Activated CD8-positive, alpha-beta memory T cell treated with anti-CD3 and anti-CD28 coated beads for 24 hours (primary cell): ENCODE results near the gene B3GAT1.

ENCODE experiments used
- DNase-seq: peaks from one replicate; pipeline ENCODE4 v3.0.0-alpha.2; 2020

B3GAT1 gene

DNA sequence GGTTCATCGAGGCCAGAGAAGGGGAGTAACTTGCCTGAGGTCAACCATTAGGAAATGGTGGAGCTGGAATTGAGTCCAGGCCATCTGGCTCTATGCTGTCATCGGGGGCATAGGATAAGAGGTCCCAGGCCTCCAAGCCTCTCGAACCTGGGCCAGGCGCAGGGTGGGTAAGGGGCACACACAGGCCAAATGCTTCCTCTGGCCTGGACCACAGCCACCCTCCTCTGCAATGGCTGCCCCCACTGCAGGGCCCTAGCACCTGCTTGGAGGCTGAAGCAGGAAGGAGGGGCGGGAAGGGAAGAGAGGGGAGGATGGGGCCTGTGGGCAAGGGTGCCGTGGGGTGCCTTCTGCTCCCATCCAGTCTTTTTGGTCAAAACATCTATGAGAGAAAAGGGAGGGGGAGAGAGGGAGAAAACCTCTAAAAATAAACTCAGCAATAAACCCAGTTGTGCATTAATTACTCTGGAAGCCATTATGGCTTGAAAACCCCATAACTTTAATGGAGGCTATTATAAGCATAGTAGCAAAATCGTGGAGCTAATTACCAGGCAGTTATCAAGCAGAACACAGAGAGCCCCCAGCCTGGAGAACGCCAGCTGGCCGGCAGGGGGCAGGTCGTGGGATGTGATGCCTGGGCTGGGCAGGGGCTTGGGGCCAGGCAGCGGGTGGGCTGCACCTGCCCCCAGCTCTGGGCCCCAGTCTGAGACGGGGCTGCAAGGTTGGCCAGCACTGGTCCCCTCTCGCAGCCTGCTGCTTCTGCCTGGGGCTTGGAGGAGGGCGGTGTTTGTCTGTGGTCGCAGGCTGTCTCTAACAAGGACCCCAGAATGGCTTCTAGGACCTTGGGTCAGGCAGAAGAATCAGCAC lies 21.1 kb downstream of the B3GAT1 start:
- no peak for DNase-seq

DNA sequence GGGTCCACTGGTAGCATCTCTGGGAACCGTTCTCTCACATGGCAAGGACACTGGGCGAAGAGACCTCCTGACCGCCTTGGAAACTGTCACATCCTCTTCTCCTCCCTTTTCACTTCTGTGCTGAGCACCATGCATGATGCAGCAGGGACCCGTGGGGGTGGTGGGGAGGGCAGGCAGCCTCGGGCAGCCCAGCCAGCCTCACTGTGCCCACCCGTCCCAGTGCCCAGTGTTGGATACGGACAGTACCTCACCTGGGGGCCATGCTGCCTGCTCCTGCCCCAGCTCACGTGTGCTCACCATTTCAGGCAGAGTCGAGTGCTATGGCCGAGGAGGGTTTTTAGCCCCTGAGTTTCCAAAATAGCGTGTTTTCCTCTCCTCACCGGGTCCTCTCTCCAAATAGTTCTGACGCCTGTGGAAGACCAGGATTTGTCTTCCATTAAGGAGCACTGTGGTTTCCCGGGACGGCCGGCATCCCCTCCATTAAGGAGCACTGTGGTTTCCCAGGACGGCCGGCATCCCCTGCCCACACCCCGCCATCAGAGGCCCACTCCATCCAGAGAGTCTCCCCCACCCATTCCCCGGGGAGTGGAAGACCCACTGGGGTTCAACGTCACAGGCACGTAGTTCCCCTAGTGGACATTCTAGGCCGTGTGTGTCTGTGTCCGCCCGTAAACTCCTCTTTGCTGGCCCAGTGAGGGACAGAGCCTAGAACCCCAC lies 22.4 kb downstream of the B3GAT1 start:
- DNase-seq = no peak

DNA sequence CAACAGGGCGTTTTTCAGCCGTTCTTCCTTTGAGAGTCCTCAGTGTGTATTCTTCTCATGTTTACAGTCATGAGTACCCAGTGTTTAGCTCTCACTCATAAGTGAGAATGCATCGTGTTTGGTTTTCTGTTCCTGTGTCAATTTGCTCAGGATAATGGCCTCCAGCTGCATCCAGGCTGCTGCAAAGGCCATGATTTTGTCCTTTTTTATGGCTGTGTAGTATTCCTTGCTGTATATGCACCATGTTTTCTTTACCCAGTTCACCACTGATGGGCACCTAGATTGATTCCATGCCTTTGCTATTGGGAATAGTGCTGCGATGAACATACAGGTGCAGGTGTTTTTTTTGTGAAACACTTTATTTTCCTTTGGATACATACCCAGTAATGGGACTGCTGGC lies 23.5 kb downstream of the B3GAT1 start:
- DNase-seq = no peak

DNA sequence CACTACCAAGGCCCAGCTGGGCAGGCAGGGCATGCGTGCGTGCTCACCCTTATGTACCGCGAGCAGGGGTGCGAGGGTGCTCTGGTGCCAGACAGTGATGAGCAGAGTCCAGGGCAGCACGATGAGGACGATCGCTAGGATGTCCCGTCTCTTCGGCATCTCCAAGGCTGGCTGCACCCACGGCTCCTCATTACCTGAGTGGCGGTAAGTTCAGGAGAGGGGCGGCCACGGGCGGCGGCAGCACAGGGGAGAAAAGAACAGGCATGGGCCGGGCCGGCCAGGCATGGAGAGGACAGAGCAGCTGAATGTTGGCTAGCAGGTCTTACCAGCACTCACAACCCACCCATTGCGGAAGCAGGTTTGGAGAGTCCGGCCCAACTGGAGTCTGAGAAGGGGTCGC lies 24.5 kb downstream of the B3GAT1 start:
- DNase-seq = no peak

DNA sequence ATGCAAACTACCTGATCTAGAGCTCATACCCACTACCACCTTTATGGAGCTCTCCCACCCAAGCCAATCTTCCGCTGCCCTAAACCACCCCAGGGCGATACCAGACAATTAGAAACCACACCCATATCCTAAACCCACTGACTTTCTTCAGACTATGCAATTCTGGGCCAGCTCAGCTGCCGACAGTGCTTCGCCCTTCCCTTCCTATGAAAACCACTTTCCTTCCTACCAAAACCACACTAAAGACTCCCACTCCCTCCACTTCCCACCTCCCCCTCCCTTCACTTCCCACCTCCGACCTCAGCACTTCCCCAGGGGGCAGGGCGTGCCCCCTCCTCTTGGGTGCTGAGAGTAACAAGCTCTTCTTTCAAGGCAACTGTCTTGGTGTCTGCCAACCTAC lies 25.1 kb downstream of the B3GAT1 start:
- DNase-seq = no peak

DNA sequence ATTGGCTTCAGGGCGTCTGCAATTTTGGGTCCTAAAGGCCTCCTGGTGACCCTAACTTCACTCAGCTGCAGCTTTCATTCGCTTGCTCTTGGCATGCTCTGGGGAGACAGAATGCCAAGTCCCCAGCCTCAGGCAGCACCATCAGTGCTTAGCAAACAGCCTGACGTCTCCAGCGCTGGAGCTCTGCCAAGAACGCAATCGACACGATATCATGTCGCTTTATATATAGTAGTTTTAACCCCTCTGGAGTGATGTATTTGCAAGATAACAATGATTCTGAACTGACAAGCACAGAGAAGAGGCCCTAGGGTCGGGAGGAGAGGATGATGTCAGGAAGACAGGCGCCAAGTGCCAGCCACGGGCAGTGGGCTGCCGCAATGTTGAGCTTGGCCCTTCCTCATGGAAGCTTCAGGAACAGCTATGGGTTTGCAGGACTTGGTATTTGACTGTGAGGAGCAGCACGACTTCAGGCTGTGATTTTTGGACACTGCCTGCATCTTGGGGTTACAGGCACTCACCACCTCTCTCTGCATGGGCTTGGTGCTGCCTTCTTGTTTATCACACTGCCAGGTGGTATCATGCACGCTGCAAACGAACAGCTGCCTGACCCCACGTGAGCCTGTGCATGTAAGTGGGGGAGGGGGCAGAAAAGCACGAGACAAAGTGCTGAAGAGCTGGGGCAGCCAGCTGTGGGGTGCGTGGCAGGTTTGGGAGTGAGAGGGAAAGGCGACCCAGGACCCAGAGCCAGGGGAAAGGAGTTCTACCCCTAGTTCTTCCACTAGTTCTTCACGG lies 26.1 kb downstream of the B3GAT1 start:
- DNase-seq = no peak

DNA sequence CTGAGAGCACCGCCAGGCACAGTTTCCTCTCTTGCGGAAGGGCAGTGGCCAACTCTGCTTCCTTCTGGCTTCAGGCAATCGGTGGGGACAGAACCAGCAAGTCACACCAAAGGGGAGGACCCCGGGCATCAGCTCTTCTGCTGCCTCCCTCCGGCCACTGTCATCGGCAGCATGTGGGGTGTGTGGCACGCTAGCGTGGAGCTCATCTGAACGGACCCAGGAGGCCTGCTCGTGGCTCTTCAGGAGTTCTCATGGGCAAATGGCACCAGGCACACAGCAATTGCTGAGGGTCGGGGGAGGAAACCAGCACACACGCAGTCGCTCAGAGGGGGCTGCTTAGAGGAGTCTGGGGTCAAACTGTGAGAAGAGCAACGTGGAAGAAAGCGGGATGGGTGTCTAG lies 26.9 kb downstream of the B3GAT1 start:
- DNase-seq = no peak

DNA sequence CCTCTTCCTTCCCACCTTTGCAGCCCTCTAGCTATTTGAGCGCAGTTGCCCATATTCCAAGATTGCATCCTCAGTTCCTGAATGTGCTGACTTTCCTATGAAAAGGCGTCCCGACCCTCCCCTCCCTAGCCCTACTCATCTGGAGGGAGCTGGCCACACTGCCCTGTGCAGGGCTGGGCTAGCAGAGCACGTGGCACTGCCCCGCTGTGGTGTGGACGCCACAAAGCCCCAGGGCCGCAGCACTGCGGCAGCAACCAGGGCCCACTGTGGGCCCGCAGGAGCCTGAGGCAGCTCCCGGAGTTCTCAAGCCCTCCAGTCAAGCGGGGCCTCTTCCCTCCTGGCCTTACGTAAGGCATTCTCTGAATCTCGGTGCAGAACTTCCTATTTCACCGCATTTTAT lies 27.6 kb downstream of the B3GAT1 start:
- DNase-seq = no peak

DNA sequence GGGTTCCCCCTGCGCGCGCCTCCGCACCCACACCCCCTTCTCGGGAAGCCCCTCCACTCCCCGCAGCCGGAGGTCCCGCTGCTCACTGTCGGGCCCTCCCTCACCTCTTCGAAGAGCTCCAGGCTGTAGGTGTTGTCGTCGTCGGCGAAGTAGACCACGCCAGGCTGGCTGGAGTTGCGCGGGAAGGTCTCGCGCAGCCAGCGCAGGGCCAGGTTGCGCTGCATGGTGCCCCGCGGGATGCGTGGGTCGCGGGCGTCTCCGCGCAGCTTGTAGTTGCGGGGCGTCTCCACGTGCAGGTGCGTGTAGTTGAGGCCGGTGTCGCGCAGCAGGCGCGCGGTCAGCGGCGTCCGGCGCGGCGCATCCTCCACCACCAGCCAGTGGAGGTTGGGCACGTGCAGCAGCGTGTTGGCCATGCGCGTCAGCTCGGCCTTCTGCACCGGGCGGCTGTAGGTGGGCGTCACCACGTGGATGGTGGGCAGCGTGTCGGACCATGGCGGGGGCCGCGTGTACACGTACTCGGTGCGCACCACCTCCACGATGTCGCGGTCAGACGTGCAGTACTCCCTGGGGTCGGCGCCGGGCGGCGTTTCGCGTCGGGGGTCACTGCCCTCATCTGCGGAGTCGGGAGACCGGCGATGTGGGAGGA lies 28.3 kb downstream of the B3GAT1 start:
- DNase-seq = no peak

DNA sequence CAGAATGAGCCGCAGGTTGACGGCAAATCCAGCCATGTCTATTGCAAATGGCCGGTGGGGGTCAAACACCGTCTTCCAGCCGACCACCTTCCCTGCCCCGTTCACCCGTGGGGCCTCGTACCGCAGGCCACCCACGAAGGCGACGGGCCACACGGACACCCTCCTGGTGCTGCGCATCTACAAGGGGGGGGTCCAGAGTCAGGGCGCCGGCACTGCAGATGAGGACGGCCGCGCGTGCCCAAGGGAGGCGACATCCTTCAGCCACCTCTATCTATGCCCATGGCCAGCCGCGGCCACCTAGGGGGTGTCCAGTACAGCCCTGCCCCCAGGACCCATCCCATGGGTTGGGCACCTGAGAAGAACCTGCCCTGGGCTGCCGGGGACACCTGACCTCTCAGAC lies 29.2 kb downstream of the B3GAT1 start:
- DNase-seq = no peak

DNA sequence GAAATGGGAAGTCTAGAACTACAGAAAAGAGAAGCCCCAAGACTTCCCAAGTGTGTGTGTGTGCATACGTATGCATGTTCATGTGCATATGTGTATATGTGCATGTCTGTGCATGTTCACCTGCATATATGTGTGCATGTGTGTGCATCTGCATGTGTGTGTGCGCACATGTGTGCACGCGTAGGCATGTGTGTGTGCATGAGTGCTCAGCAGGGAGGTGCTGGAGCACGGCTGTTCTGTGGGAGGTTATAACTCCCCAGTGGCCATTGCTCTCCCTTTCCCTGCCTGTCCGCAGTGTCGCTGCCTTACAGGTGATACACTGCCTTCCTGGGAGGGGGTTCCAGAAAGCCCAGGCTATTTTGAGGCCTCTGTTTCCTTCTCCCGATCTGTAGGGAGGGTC lies 29.8 kb downstream of the B3GAT1 start:
- no peak for DNase-seq

DNA sequence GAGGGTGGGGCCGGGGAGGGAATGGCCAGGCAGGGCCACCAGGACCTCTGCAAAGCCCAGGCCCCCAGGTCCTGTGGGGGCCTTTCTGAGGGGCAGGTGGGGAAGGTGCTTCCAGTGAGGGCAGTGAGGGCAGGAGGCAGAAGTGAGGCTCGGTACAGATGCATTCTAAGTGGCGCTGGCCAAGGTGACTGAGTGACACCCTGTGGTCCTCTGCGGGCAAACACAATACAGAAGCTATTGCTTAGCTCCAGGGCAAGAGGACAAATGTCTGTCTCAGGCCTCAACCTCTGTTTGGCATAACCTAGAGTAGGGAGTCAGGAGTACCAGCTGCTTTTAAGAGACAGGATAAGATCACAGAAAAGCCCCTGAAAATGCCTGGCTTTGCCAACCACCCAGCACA lies 31.3 kb downstream of the B3GAT1 start:
- no peak for DNase-seq

DNA sequence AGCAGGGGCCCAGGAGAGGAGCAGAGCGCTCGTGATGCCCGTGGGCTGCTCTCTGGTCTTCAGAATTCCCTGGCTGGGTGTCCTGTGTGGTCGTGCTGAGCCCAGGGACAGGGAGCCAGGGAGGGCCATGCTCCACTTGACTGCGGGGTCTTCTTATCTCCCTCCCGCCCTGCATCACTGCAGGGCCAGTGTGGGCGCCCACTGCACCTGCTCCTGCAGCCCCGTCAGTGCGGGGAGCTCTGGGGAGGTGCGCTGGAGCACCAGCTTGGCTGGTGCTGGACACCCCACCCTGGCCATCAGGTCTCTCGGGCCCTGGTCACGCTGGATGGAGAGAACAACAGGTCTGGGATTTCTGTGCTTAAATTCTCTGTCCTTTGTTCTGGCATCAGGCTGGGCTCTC lies 31.8 kb downstream of the B3GAT1 start:
- DNase-seq = no peak

DNA sequence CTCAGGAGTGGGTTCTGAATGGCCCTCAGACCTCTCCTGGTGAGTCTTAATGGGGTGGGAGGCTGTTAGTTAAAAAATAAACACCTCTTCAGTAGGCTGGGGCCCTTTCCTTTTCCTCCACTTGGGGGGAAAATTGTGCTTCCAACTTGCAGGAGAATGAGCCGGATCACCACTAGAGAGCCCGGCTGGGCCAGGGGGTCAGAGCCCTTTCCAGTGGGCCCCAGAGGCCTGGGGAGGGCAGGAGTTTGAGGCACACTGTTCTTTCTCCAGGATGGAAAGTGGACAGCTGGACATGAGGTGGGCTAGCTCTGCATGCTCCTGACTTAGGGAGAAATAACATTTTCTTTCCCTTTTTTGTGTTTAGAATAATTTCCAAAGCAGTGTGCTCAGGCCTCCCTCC lies 32.8 kb downstream of the B3GAT1 start:
- no peak for DNase-seq

DNA sequence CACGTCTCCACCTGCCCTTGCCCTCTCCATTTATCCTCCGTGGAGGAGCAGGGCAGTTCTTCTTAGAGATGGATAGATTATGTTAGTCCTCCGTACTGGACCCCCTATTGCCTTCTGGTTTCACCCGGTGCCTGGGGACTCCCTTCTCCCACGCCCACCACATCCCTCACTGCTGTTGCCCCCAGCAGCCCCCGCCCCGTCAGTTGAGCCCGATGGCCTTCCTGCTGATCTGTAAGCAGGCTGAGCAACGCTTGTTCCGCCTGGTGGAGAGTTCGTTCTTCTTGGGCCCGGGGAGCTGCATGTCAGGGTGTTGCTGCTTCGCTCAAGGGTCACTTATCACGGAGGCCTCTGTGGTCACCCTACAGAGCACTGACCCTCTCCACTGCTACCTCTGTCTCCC lies 34.2 kb downstream of the B3GAT1 start:
- DNase-seq = no peak

DNA sequence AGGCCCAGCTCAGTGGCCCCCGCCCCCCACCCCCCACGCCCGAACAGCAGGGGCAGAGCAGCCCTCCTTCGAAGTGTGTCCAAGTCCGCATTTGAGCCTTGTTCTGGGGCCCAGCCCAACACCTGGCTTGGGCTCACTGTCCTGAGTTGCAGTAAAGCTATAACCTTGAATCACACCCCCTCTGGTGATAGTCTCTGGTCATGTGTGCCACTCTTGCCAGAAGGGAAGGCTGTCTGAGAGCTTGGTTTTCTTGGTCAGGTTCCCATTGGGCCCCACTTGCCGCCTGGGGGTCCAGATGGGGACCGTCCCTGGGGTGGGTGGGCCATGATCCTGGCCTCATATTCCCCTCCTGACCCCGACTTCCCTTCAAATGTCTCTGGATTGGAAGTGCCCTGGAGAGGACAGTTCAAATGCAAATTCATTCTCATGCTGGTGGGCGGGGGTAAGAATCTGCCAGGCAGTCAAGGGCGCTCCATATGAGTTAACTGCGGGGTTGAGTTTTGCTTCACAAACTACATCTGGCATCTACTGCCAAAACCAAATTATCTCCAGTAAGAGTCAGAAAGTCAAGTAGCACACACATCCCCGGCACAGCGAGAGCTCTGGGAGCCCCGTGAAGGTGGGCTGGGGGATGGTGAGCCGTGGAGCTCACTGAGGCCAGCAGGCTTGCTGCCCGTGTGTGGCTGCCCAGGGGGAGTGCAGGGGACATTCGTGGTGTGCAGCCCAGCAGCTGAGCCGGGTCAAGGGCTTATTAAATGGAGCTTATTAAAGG lies 35.7 kb downstream of the B3GAT1 start:
- DNase-seq = no peak

DNA sequence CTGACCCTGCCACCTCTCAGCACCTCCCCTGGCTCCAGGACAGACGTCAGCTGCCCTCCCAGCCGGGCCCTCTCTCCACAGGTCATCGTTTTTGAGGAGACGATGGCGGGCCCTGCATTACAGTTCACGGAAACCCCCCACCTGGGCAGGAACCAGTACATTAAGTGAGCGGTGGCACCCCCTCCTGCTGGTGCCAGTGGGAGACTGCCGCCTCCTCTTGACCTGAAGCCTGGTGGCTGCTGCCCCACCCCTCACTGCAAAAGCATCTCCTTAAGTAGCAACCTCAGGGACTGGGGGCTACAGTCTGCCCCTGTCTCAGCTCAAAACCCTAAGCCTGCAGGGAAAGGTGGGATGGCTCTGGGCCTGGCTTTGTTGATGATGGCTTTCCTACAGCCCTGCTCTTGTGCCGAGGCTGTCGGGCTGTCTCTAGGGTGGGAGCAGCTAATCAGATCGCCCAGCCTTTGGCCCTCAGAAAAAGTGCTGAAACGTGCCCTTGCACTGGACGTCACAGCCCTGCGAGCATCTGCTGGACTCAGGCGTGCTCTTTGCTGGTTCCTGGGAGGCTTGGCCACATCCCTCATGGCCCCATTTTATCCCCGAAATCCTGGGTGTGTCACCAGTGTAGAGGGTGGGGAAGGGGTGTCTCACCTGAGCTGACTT lies 37.0 kb downstream of the B3GAT1 start:
- DNase-seq = no peak

DNA sequence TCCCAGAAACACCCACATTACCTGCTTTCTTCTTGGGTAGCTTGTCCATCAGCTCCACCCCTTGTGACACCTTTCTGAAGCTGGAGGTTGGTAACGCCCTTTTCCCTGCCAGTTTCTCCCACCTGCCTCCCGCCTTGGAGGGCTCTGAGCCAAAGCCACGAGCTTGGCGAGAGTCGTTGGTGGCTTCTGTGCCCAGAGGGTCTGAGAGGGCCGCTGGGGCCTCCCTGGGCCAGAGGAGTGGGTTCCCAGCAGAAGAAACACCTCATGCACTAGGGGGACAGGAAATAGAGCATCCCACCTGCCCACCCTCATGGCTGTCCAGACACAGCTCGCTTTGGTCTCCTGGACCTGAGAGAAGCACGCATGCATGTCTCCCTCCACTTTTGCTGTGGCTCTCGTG lies 37.9 kb downstream of the B3GAT1 start:
- no peak for DNase-seq

DNA sequence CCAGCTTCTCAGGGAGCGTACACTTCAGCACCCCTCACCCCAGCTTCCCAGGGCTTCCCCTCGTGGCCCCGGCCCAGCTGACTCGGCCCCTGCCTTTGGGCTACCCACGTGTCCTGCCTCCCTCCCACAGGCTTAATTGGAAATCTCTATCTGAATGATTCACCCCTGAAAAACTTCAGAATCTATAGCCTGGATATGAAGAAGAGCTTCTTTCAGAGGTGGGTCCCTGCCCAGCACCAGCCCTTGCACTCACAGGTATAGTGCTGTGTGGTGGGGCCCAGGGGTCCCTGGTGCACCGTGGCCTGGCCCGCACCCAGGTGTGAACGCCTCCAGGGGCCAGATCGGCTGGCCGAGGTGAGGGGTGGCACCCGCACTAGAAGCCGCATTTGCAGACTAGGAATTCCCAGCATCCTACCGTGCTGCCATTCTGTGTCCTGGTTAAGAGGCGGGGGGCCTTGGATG lies 38.4 kb downstream of the B3GAT1 start:
- no peak for DNase-seq

DNA sequence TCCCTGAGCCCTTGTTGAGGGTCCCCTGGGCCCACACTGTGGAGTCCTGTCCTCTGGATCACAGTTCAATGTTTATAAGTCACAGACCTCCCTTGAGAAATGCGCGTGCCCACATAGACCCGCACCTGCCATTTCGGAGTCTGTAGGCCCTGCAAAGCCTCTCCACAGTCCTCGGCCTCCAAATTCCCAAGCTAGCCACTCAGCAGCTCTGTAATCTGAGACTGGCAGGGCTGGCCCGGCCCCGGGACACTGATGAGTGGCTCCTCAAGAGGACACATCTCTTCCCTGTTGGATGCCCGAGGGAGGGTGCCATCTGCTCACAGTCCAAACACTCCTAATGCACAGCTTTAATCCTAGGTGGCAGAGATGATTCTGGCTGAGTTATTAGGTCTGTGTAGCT lies 39.1 kb downstream of the B3GAT1 start:
- DNase-seq = no peak

DNA sequence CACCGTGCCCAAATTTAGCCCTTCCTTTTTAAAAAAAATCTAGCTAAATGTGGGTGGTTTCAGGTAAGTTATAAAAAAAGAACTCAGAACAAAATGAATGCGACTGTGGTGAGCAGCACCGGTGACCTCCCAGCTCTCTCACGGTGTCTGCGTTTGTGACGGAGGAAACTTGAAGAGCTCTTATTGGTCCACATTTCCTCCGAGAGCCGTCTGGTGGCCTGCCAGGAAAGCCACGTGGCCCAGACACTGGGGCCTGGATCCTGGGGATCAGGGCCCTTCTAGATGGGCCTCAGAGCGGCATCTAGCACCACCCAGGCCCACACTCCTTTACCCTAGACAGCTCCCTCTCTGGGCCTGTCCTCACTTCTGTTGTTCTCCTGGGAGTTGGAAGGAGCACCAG lies 39.5 kb downstream of the B3GAT1 start:
- DNase-seq = no peak
